H7 (cell line): ENCODE data around the gene TNFSF13. TPM values are rescaled to one million over a fixed set of nuclear protein-coding genes. Genes with fewer than 3 reads are reported as not detected.
A peak's percentile ranks its signal among the peaks of the same experiment; 100 is the strongest.

Experiments
- DNase-seq: peaks from one replicate; pipeline ENCODE4 v3.0.0; 2012
- H3K27me3 ChIP-seq: 2 replicates; pipeline ENCODE4 v1.6.0; 2011; ENCODE audit warnings: mild to moderate bottlenecking, low read length; ENCODE audit not compliant: control insufficient read depth, insufficient read depth
- H3K36me3 ChIP-seq: replicated peaks from 2 replicates; pipeline ENCODE4 v1.5.1; 2011; ENCODE audit warnings: low read length; ENCODE audit not compliant: control insufficient read depth, insufficient read depth
- H3K4me3 ChIP-seq: 2 replicates; pipeline ENCODE4 v1.5.1; 2011; ENCODE audit warnings: low read depth, mild to moderate bottlenecking, control low read depth, low read length, moderate library complexity; ENCODE audit not compliant: insufficient read depth
- total RNA-seq: library from RNA; depleted of rRNA; stranded (reverse); fragments of >200 nt; shearing (Covaris generic); gene quantifications from 2 replicates; pipeline ENCODE4 v1.2.3, GENCODE V29; 2014

The TNFSF13 gene
- total RNA-seq, 1 experiment from 2014 or later: 0.94 TPM

DNA sequence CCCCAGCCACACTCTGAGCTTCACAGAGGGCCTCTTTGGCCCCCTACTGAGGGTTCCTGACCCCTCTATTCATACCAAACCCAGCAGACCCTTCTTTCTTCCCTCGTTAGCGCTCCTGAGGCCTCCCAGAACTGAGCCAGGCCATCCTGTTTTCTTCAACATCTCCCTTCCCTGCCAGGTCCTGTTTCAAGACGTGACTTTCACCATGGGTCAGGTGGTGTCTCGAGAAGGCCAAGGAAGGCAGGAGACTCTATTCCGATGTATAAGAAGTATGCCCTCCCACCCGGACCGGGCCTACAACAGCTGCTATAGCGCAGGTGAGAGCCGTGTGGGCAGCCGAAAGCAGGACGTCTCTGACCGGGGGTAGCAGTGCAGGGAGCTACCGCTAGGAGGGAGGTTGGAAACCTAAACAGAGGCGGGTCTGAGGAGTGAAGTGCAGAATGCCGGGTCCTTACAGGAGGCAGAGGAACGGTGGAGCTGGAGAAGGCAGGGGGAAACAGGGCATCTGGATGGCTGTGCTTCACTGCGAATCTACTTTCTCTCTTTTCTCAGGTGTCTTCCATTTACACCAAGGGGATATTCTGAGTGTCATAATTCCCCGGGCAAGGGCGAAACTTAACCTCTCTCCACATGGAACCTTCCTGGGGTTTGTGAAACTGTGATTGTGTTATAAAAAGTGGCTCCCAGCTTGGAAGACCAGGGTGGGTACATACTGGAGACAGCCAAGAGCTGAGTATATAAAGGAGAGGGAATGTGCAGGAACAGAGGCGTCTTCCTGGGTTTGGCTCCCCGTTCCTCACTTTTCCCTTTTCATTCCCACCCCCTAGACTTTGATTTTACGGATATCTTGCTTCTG, 1.9 kb downstream of the TNFSF13 start:
- peaks cover 17% of the 10 kb centered on the region for H3K36me3 ChIP-seq
- peak overlapping the region; percentile 83 for H3K4me3 ChIP-seq
- H3K27me3 ChIP-seq: no peaks in the 10 kb centered on the region
- DNase-seq: peak; percentile 89

- Histone ChIP-seq H3K4me3 (peak overlapping the region; percentile 83), H3K27me3 (no peaks in the 10 kb centered on the region), H3K36me3 (peaks cover 21% of the 10 kb centered on the region)
- peak; percentile 95 for DNase-seq
Measured at GRCh38 chr17:7561028-7561575, 2.6 kb downstream of the TNFSF13 start.

DNA sequence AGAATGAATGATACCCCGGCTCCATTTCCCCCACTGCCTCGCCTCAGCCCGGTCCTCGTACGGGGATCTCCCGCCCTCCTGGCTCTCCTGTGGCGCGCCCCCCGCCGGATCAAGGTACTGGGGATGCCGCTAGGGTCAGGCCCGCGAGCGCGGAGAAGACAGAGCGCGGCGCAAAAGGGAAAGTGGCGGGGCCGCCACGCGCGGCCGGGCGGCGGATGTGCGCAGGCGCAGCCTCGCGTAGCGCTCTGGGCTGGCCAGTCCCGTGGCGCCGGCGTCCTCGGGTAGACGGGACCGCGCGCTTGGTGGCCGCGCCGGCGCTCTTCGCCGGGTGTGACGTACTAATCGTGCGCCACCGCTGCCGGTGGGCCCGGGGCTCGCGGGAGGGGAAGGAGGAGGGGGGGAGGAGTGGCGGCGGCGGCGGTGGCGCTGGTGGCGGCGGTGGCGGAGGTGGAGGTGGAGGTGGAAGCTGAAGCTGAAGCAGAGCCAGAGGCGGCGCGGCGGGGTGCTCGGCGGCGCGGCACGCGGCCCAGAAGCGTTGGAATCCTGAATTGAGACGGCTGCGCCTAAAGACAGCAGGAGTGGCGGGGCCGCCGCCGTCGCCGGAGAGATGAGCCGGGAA, 3.1 kb downstream of the TNFSF13 start, which contains the start of gene SENP3:
TSS of gene SENP3 (plus strand) at position 331 of the 619 bp plus-strand sequence. CDS start 1,158 bp downstream, outside the sequence.
- Histone ChIP-seq H3K4me3 (peak within 1 kb of the TSS; percentile 83), H3K36me3 (peaks cover 21% of the 10 kb centered on the region), H3K27me3 (no peaks in the 10 kb centered on the region)
- DNase-seq: peak; percentile 99

DNA sequence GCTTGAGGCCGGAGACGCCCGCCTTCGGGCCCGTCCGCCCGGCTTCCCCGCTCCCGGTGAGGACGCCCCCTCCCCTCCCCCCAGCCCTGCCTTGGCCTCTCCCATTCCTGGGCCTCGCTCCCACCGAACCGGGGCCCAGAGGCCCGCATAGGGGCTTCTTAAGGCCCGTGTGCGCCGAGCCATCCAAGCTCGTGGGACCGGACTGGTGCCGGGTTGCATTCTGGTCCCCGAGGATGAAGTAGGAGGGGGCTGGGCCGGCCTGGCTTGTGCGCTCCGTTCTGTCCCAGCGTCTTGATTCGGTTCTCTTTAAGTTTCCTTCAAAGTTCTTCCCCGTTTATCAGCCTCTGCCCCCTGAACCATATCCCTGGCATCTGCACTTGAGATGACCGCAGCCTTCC, 3.7 kb downstream of the TNFSF13 start:
- no peak for DNase-seq
- Histone ChIP-seq H3K27me3 (no peaks in the 10 kb centered on the region), H3K36me3 (peaks cover 21% of the 10 kb centered on the region), H3K4me3 (peak overlapping the region; percentile 83)

DNA sequence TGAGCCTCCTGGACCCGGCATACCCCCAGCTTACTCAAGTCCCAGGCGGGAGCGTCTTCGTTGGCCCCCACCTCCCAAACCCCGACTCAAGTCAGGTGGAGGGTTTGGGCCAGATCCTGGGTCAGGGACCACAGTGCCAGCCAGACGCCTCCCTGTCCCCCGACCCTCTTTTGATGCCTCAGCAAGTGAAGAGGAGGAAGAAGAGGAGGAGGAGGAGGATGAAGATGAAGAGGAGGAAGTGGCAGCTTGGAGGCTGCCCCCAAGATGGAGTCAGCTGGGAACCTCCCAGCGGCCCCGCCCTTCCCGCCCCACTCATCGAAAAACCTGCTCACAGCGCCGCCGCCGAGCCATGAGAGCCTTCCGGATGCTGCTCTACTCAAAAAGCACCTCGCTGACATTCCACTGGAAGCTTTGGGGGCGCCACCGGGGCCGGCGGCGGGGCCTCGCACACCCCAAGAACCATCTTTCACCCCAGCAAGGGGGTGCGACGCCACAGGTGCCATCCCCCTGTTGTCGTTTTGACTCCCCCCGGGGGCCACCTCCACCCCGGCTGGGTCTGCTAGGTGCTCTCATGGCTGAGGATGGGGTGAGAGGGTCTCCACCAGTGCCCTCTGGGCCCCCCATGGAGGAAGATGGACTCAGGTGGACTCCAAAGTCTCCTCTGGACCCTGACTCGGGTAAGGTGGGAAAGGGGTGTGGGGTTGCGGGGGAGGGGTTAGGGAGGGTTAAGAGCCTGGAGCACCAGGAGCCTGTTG, 4.7 kb downstream of the TNFSF13 start:
- Histone ChIP-seq H3K36me3 (peaks cover 21% of the 10 kb centered on the region), H3K4me3 (no peak overlapping the region), H3K27me3 (no peaks in the 10 kb centered on the region)
- DNase-seq: no peak

DNA sequence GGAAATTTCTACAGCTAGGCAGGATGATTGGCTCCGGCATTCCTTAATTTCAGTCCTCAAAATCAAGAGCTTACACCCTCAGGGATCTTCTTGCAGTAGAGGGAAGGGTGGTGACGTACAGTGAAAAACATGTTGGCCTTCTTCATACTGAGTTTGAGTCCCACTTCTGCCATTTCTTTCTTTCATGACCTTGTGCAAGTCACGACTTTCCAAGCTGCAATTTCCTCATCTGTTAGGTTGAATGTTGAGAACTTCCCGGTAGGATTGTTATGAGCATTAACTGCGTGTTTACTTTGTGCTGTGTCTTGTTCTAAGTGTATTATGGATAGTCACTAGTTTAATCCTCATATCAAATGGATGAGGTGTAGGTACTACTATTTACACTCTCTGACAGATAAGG, 11.0 kb downstream of the TNFSF13 start:
- Histone ChIP-seq H3K27me3 (no peaks in the 10 kb centered on the region), H3K36me3 (peaks cover 35% of the 10 kb centered on the region), H3K4me3 (no peak overlapping the region)
- no peak for DNase-seq

- H3K4me3 ChIP-seq: no peak overlapping the region
- H3K36me3 ChIP-seq: peaks cover 35% of the 10 kb centered on the region
- H3K27me3 ChIP-seq: no peaks in the 10 kb centered on the region
- DNase-seq: no peak
Measured at GRCh38 chr17:7570351-7570750, 11.8 kb downstream of the TNFSF13 start.

- peak overlapping the region; percentile 48 for H3K4me3 ChIP-seq
- H3K36me3 ChIP-seq: peaks cover 49% of the 10 kb centered on the region
- DNase-seq: no peak
- H3K27me3 ChIP-seq: no peaks in the 10 kb centered on the region
Measured at GRCh38 chr17:7572338-7572587, 13.7 kb downstream of the TNFSF13 start.

DNA sequence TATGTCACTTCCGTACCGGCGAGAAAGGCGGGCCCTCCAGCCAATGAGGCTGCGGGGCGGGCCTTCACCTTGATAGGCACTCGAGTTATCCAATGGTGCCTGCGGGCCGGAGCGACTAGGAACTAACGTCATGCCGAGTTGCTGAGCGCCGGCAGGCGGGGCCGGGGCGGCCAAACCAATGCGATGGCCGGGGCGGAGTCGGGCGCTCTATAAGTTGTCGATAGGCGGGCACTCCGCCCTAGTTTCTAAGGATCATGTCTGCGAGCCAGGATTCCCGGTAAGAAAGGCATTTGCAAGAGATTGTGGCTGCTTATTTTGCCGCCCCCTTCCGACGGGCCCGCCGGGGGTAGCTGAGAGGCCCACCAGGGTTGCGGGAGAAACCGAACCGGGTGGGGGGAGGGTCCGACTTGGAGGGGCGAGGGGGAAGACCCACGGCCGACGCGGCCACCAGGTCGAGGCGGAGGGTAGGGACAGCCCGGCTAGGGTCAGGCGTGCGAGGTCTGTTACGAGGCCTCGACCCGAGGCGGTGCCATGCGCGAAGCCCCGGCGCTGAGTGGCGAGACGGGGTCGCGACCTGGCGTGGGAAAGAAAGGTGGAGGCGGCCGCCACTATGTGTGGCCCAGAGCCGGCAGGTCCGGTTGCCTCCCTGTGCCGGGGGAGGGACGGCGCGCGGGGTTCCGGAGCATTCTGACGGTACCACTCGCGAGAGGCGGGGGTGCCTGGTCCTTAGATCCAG, 14.2 kb downstream of the TNFSF13 start:
- peaks cover 54% of the 10 kb centered on the region for H3K36me3 ChIP-seq
- peak; percentile 99 for DNase-seq
- peak overlapping the region; percentile 99 for H3K4me3 ChIP-seq
- no peaks in the 10 kb centered on the region for H3K27me3 ChIP-seq

DNA sequence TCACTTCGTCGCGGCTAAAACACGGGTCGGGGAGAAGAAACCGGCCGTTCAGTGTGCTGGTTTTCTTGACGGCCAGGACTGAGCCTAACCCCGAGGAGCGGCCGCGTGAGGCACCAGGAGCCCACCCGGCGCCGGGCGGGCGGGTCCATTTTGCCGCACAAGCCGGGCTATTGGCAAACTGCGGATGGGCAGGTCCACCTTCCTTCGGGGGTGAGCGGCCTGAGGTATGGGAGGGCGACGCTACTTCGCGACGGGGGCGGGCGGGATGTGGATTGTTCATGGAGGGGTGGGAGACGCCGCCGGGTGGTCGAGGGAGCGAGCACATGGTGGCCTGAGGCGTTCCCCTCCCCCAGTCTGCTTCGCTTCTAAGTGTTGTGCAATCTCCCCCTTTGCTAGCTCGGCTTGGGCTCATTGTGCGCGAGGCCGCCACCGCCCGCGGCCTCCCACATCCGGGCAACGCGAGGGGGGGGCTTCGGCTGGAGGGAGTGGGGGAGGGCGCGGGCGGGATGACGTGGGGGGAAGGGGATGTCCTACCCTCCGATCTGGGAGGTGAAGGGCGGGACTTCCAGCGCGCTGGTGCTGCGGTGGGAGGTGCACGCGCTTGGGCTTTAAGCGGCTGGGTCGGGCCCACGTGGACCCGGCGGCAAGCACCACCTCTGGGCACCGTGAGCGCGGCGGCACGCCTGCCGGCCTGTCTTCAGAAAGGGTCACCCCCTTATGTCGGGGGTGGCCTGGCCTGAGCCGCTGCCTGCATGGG, 15.0 kb downstream of the TNFSF13 start:
- peak overlapping the region; percentile 99 for H3K4me3 ChIP-seq
- DNase-seq: peak; percentile 98
- H3K36me3 ChIP-seq: peaks cover 58% of the 10 kb centered on the region
- H3K27me3 ChIP-seq: no peaks in the 10 kb centered on the region

GRCh38 chr17:7574176-7574953, 15.8 kb downstream of the TNFSF13 start:
- Histone ChIP-seq H3K4me3 (peak overlapping the region; percentile 99), H3K36me3 (peaks cover 57% of the 10 kb centered on the region), H3K27me3 (no peaks in the 10 kb centered on the region)
- no peak for DNase-seq

DNA sequence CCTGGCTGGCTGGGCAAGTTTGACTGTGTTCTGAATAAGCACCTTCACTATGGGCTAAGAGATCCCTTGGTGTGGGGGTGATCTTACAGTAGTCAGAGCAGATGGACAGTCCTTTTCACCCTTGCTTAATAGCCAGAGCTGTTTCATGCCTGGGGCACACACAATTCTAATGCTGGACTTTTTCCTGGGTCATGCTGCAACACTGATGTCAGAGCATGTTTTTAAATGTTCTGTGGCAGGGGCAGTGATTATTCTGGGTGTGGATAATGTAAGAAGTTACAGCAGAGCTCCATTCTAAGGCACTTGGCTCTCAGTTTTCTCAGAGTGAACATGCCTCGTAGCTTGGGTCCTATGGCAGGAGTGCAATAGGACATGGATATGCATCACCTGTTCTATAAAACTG, 16.9 kb downstream of the TNFSF13 start:
- no peak for DNase-seq
- Histone ChIP-seq H3K27me3 (no peaks in the 10 kb centered on the region), H3K4me3 (no peak overlapping the region), H3K36me3 (peaks cover 48% of the 10 kb centered on the region)

- Histone ChIP-seq H3K36me3 (peaks cover 46% of the 10 kb centered on the region), H3K4me3 (no peak overlapping the region)
- DNase-seq: no peak
Measured at GRCh38 chr17:7575959-7576358, 17.4 kb downstream of the TNFSF13 start.

More at GRCh38 chr17:7575959-7576358, 17.4 kb downstream of the TNFSF13 start:
- H3K27me3 ChIP-seq: no peaks in the 10 kb centered on the region
